ENCODE measurements around the gene ANO5. TPM values are rescaled to one million over a fixed set of nuclear protein-coding genes. Genes with fewer than 3 reads are reported as not detected.
"Not testable (repeated sequence)": the region's sequence is repeated elsewhere in the genome, so short reads cannot be mapped to it uniquely, and the experiment has no call there.

The ANO5 gene
- total RNA-seq, 1 donor from 2014 or later = not detected

DNA sequence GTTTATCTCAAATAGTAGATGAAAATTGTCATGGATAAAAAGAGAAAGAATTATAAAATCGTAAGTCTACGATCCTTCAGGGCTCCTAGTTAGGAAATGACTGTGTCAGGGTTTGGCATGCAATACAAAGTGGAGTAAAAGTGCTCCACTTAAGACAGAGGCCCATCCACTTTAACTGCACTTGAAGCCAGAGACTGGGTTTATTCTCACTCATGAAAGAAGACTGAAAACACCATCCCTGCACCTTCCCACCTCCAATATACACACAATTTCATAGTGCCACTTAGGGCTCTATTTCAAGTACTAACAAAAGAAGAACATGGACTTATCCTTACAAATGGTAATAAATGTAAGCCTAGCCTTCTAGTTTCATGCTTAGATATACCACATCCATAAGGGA lies 70.7 kb downstream of the ANO5 start:
- no peak overlapping the region for H3K27ac ChIP-seq
- intact Hi-C loops (cut with DNase I) = no loop called here
- no peaks in the 10 kb centered on the region for H3K27me3 ChIP-seq
- no peaks in the 10 kb centered on the region for H3K4me1 ChIP-seq
- H3K4me3 ChIP-seq = no peak overlapping the region
- DNase-seq (ENCODE audit: low spot score in 2 of 2) = no peak
- no peaks in the 10 kb centered on the region for H3K36me3 ChIP-seq
- TF ChIP-seq, protein P1, sequence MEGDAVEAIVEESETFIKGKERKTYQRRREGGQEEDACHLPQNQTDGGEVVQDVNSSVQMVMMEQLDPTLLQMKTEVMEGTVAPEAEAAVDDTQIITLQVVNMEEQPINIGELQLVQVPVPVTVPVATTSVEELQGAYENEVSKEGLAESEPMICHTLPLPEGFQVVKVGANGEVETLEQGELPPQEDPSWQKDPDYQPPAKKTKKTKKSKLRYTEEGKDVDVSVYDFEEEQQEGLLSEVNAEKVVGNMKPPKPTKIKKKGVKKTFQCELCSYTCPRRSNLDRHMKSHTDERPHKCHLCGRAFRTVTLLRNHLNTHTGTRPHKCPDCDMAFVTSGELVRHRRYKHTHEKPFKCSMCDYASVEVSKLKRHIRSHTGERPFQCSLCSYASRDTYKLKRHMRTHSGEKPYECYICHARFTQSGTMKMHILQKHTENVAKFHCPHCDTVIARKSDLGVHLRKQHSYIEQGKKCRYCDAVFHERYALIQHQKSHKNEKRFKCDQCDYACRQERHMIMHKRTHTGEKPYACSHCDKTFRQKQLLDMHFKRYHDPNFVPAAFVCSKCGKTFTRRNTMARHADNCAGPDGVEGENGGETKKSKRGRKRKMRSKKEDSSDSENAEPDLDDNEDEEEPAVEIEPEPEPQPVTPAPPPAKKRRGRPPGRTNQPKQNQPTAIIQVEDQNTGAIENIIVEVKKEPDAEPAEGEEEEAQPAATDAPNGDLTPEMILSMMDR (IDR thresholded peaks at IDR 0.05) = no peak
- H3K9me3 ChIP-seq = no peaks in the 10 kb centered on the region

DNA sequence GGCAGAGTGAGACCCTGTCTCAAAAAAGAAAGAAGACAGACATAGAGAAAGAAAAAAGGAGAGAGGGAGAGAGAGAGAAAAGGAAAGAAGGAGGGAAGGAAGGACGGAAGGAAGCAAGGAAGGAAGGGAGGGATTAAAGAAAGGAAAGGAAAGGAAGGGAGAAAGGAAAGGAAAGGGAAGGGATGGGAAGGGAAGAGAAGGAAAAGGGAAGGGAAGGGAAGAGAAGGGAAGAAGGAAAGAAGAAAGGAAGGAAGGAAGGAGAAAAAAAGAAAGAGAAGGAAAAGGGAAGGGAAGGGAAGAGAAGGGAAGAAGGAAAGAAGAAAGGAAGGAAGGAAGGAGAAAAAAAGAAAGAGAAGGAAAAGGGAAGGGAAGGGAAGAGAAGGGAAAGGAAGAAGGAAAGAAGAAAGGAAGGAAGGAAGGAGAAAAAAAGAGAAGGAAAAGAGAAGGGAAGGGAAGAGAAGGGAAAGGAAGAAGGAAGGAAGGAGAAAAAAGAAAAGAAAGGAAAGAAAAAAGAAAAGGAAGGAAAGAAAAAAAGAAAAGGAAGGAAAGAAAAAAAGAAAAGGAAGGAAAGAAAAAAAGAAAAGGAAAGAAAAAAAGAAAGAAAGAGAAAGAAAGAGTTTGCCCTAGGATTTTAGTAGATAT lies 76.2 kb downstream of the ANO5 start:
- H3K4me1 ChIP-seq; H3K9me3 ChIP-seq; H3K4me3 ChIP-seq; intact Hi-C loops (cut with DNase I); H3K36me3 ChIP-seq; H3K27me3 ChIP-seq; H3K27ac ChIP-seq; DNase-seq (ENCODE audit: low spot score in 2 of 2): not testable (repeated sequence)

DNA sequence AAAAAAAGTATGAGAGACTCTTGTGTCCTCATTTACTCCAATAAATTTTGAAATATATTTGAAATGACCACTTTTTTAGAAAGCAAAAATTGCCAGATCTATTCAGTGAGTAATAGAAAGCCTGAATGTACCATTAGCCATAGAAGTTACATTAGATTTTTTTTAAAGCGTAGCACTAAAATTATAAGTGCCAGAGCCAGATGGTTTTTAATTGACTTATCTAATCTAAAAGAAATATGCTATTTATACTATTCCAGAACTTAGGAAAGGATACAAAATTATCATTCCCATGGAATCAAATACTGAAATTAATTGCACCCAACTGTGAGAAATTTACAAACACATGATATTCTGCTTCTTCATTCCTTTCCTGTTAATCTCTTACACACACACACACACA lies 80.9 kb downstream of the ANO5 start:
- H3K4me1 ChIP-seq = no peaks in the 10 kb centered on the region
- H3K36me3 ChIP-seq = no peaks in the 10 kb centered on the region
- TF ChIP-seq, protein P1 (IDR thresholded peaks at IDR 0.05) = no peak
- no peak overlapping the region for H3K4me3 ChIP-seq
- H3K9me3 ChIP-seq = no peaks in the 10 kb centered on the region
- H3K27ac ChIP-seq = no peak overlapping the region
- H3K27me3 ChIP-seq = no peaks in the 10 kb centered on the region
- DNase-seq (ENCODE audit: low spot score in 2 of 2) = no peak
- intact Hi-C loops (cut with DNase I) = no loop called here

DNA sequence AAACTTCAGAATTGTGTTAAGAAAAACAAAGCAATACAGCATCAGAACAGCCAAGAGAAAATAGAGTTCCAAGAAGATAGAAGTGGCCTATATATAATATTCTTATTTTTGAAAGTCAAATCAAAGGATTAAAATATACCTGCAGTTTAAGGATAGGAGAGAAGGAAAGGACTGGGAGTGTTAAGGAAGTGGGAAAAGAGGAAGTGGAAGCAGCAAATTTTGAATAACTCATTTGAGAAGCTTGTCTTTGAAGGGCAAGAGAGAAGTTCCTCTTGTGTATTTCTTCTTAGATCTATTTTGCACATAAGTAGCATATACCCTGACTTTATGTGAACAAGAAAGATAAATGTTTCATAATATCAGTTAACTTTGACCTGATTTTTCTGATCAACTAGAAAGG lies 82.7 kb downstream of the ANO5 start:
- H3K27ac ChIP-seq = no peak overlapping the region
- TF ChIP-seq, protein P1 (IDR thresholded peaks at IDR 0.05) = no peak
- intact Hi-C loops (cut with DNase I) = no loop called here
- H3K4me3 ChIP-seq = no peak overlapping the region
- no peaks in the 10 kb centered on the region for H3K4me1 ChIP-seq
- no peaks in the 10 kb centered on the region for H3K27me3 ChIP-seq
- H3K36me3 ChIP-seq = no peaks in the 10 kb centered on the region
- H3K9me3 ChIP-seq = no peaks in the 10 kb centered on the region
- no peak for DNase-seq (ENCODE audit: low spot score in 2 of 2)

DNA sequence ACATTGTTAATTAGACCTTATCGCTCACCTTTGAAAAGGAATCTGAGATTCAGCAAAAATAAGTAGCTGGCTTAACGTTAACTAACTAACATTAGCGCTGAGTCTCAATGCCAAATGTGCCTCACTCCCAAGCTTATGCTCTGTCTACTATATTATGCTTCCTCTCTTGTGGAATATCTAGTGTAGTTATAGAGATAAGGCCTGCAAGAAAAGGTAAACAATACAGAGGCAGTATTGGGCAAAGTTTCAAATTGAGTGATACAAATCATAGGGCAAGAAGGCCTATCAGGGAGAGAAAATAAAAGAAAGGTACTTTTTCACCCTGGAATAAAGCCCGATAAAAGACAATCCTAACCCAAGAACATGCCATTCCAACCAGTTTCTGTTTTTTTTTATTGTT lies 83.7 kb downstream of the ANO5 start:
- Histone ChIP-seq H3K27ac (no peak overlapping the region), H3K4me1 (no peaks in the 10 kb centered on the region), H3K27me3 (no peaks in the 10 kb centered on the region), H3K36me3 (no peaks in the 10 kb centered on the region), H3K4me3 (no peak overlapping the region), H3K9me3 (no peaks in the 10 kb centered on the region)
- DNase-seq (ENCODE audit: low spot score in 2 of 2) = no peak
- TF ChIP-seq, protein P1 (IDR thresholded peaks at IDR 0.05) = no peak
- intact Hi-C loops (cut with DNase I) = no loop called here

DNA sequence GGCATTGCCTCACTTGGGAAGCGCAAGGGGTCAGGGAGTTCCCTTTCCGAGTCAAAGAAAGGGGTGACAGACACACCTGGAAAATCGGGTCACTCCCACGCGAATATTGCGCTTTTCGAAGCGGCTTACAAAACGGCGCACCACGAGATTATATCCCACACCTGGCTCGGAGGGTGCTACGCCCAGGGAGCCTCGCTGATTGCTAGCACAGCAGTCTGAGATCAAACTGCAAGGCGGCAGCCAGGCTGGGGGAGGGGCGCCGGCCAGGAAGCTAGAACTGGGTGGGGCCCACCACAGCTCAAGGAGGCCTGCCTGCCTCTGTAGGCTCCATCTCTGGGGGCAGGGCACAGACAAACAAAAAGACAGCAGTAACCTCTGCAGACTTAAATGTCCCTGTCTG lies 92.1 kb downstream of the ANO5 start:
- intact Hi-C loops (cut with DNase I); H3K27me3 ChIP-seq; H3K9me3 ChIP-seq; H3K36me3 ChIP-seq; H3K27ac ChIP-seq; DNase-seq (ENCODE audit: low spot score in 2 of 2); H3K4me1 ChIP-seq; H3K4me3 ChIP-seq: not testable (repeated sequence)

DNA sequence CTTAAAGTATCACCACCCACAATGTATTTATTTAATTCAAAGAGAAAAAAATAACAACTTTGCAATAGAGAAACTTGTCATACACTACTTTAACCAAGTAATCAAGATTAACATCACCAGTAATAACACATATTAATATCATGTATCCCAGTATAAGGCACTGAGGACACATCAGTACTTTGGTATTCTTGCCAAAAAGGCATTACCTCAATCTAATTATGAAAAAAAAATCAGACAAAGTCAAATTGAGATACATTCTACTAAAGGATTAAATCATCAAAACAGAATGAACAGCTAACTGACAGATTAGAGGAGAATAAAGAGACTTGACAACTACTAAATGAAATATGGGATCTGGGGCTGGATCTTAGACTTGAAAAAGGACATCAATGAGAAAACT lies 109.5 kb downstream of the ANO5 start:
- H3K4me3 ChIP-seq = no peak overlapping the region
- TF ChIP-seq, protein P1 (IDR thresholded peaks at IDR 0.05) = no peak
- H3K27me3 ChIP-seq = no peaks in the 10 kb centered on the region
- H3K27ac ChIP-seq = no peak overlapping the region
- no peak for DNase-seq (ENCODE audit: low spot score in 2 of 2)
- intact Hi-C loops (cut with DNase I) = loop anchor here (5.0 to 10.0 kb wide), 2 partner anchors 138 to 1655 kb away; no protein-coding TSS in a partner anchor
- no peaks in the 10 kb centered on the region for H3K4me1 ChIP-seq
- H3K9me3 ChIP-seq = no peaks in the 10 kb centered on the region
- no peaks in the 10 kb centered on the region for H3K36me3 ChIP-seq
